COR-L47 (cell line): ENCODE data around the gene KRT7.

Experiments
- DNase-seq: peaks from one replicate; lab custom pipeline; 2025; lab: John Stamatoyannopoulos, UW

The KRT7 gene

GRCh38 chr12:52232674-52233461 lies at the start of gene KRT7:
Gene KRT7, plus strand, starts transcription at chr12:52233243. Its CDS starts 54 bp downstream, at chr12:52233297.
- no peak for DNase-seq

- no peak for DNase-seq
These were observed 49.5 kb upstream of the KRT7 start for GRCh38 chr12:52183544-52183910.

- DNase-seq: no peak
These were observed 49.1 kb upstream of the KRT7 start for GRCh38 chr12:52183971-52184370.

GRCh38 chr12:52184813-52185212 lies 48.2 kb upstream of the KRT7 start:
- no peak for DNase-seq

- DNase-seq: no peak
These were observed 47.6 kb upstream of the KRT7 start for GRCh38 chr12:52185400-52185967.

GRCh38 chr12:52186118-52186840 lies 46.8 kb upstream of the KRT7 start:
- peak; percentile 73 for DNase-seq

GRCh38 chr12:52187206-52187605 lies 45.8 kb upstream of the KRT7 start:
- no peak for DNase-seq

- DNase-seq: no peak
These were observed 45.4 kb upstream of the KRT7 start for GRCh38 chr12:52187640-52188039.

- DNase-seq: no peak
These were observed 44.4 kb upstream of the KRT7 start for GRCh38 chr12:52188658-52189057.

GRCh38 chr12:52189376-52190174 lies 43.5 kb upstream of the KRT7 start:
- no peak for DNase-seq

GRCh38 chr12:52190860-52191729 lies 41.9 kb upstream of the KRT7 start:
- no peak for DNase-seq

- peak; percentile 91 for DNase-seq
These were observed 40.9 kb upstream of the KRT7 start, which contains the start of gene KRT80 for GRCh38 chr12:52191841-52192791. Gene KRT80, minus strand, starts transcription at chr12:52192014. Its CDS starts 112 bp downstream, at chr12:52191902.

GRCh38 chr12:52193532-52193931 lies 39.5 kb upstream of the KRT7 start:
- DNase-seq: no peak

- DNase-seq: no peak
These were observed 39.1 kb upstream of the KRT7 start for GRCh38 chr12:52193991-52194390.

- no peak for DNase-seq
These were observed 37.8 kb upstream of the KRT7 start for GRCh38 chr12:52195065-52195730.

- peak; percentile 94 for DNase-seq
These were observed 35.4 kb upstream of the KRT7 start for GRCh38 chr12:52197371-52198231.

- peak; percentile 66 for DNase-seq
These were observed 34.4 kb upstream of the KRT7 start for GRCh38 chr12:52198454-52199215.
